NCI-H510A (cell line): Measurements from ENCODE around the gene CCDC74A.
"Not testable (repeated sequence)": the region's sequence is repeated elsewhere in the genome, so short reads cannot be mapped to it uniquely, and the experiment has no call there.

ENCODE experiments used
- DNase-seq: peaks from one replicate; lab custom pipeline; 2025; lab: John Stamatoyannopoulos, UW

The CCDC74A gene

DNA sequence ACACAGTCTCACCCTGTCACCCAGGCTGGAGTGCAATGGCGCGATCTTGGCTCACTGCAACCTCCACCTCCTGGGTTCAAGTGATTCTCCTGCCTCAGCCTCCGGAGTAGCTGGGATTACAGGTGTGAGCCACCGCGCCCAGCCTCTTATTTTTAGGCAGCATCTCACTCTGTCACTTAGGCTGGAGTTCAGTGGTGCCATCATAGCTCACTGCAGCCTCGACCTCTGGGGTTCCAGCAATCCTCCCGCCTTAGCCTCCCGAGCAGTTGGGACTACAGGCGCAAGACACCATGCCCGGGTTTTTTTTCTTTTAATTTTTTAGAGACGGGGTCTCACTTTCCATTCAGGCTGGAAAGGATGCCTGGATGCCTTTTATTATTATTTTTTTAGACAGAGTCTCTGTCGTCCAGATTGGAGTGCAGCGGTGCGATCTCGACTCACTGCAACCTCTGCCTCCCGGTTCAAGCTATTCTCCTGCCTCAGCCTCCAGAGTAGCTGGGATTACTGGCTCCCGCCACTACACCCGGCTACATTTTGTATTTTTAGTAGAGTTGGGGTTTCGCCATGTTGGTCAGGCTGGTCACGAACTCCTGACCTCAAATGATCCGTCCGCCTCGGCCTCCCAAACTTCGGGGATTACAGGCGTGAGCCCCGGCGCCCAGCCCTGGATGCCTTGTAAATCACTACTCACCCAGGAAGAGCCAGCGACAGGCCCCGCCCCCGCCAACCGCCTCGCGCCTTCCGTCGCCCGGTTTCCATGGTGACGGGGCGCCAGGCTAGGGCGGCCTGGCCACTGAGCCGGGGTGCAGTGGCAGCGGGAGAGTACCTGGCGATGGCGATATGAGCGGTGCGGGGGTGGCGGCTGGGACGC is at the start of gene CCDC74A:
Gene CCDC74A (plus strand): TSS at position 758 of the 871 bp plus-strand sequence. CDS start 83 bp downstream, at position 841.
- peak; percentile 58 for DNase-seq

DNA sequence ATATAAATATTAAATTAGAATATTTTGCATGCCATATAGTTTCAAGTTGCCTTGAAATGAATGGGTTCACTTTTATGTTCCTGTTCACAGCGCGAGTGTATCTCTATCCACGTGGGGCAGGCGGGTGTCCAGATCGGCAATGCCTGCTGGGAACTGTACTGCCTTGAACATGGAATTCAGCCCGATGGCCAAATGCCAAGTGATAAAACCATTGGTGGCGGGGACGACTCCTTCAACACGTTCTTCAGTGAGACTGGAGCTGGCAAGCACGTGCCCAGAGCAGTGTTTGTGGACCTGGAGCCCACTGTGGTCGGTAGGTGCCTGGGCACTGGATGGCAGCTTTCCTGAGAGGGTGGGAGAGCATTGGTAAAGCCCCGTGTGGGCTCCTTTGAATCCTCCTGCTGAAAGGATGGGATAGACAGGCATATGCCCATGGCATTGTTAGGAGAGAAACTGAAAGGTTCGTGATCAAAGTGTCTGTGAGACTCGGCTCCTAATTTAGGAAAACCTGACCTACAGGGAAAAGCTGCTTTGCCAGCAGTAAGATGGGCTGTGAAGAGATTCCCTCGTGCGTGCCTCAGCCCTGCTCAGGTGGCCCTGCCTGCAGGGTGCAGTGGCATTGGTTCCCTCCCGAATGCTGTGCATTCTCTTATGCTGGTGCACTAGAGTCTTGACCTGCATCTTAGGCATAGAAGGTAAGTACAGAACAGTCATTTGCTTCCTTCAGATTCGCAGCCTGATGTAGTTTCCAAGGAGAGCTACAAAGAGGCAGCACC is 49.4 kb upstream of the CCDC74A start:
- DNase-seq: not testable (repeated sequence)

DNA sequence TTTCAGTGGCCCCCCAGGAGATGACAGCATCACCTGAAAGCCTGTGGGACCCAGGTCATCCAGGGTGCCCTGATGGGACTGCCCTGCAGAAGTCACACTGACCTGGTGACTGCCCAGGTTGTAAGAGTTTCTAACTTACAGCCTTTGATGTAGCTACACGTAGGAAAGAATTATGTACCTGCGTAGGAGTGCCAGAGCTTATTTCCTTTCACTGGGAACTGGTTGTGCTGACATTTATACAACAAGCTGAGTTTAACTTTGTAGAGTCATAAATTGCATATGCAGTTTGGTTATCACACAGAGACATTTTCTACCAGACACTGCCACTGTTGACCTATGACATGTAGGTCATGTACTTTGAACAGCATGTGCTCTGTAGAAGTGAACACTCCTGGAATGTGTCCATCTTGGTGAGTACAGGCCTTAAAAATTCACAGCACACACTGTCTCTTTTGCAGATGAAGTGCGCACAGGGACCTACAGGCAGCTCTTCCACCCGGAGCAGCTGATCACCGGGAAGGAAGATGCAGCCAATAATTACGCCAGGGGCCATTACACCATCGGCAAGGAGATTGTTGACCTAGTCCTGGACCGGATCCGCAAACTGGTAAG is 48.7 kb upstream of the CCDC74A start:
- not testable (repeated sequence) for DNase-seq

DNA sequence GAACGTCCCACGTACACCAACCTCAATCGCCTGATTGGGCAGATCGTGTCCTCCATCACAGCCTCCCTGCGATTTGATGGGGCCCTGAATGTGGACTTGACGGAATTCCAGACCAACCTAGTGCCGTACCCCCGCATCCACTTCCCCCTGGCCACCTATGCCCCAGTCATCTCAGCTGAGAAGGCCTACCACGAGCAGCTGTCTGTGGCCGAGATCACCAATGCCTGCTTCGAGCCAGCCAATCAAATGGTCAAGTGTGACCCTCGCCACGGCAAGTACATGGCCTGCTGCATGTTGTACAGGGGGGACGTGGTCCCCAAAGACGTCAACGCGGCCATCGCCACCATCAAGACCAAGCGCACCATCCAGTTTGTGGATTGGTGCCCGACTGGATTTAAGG is 47.3 kb upstream of the CCDC74A start:
- not testable (repeated sequence) for DNase-seq

DNA sequence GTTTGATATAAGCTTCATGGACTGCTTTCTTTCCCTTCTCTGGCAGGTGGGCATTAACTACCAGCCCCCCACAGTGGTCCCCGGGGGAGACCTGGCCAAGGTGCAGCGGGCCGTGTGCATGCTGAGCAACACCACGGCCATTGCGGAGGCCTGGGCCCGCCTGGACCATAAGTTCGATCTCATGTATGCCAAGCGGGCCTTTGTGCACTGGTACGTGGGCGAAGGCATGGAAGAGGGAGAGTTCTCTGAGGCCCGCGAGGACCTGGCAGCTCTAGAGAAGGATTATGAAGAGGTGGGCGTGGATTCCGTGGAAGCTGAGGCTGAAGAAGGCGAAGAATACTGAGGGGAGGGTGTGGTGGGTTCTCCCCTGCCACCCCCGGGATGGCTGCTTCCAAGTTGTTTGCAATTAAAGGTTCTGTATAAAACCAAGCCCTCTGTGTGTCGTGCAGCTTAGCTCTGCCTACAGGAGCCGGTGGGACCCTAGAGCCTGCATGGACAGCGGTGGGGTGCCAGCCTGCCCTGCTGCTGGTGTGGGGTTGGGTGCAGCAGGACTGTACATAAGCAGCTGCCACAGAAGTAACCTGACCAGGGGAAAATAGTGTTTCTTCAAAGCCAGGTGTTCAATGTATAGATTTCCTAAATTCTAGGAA is 45.1 kb upstream of the CCDC74A start:
- not testable (repeated sequence) for DNase-seq

GRCh38 chr2:131483981-131484820 is 43.5 kb upstream of the CCDC74A start:
- DNase-seq: not testable (repeated sequence)

DNA sequence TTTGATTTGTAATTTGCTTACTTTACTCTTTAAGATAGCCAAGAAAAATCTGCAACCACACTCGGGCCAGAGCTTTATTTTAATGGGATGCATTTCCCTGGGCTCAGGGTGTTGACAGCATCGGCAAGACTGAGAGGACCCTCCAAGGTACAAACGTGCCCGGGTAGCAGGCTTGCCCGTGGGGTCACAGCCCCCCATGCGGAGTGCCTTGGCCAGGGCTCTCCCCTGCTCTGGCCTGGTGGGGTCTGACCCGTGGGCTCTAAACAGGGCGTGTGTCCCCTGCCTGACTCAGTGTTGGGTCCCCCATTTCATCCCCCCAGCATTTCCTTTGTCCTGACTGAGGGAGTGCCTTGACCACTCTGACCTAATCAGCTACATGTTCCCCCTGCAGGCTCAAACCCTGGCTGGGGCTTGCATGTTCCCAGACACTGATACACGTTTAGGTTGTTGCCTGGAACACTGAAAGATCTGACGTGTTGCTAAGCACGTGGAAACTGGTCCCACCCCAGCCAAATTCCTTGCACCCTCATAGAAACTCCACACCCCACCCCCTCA is 42.7 kb upstream of the CCDC74A start:
- not testable (repeated sequence) for DNase-seq

DNA sequence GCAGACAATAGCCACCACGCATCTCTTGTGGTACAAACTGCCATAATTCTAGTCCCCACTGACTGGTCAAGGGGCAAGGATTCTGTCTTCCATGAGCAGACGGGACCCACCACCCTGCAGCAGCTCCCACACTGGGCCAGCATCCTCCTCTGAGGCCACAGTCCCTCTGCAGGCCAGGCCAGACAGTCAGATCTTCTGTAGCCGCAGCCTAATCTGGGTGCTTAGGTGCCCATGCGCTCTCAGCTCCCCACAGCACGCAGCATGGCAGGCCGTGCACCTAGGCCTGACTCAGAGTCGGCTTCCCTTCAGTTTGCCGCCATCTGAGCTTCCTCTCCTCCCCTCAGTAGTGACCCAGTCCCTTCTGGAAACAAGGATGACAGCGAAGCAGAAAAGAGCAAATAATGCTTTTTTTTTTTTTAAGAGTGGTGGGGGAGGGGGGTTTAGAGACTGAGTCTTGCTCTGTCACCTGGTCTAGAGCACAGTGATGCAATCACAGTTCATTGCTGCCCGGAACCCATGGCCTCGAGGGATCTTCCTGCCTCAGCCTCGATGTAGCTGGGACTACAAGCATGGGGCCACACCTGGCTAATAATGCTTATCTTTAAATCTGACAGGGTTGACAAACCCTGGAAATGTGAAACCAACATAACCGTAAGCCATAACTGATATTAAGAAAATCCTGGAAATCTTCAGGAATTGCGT is 41.3 kb upstream of the CCDC74A start:
- DNase-seq: not testable (repeated sequence)

- no peak for DNase-seq
Measured at GRCh38 chr2:131488306-131489205, 39.1 kb upstream of the CCDC74A start.

- DNase-seq: not testable (repeated sequence)
Measured at GRCh38 chr2:131490616-131491468, 36.8 kb upstream of the CCDC74A start.

DNA sequence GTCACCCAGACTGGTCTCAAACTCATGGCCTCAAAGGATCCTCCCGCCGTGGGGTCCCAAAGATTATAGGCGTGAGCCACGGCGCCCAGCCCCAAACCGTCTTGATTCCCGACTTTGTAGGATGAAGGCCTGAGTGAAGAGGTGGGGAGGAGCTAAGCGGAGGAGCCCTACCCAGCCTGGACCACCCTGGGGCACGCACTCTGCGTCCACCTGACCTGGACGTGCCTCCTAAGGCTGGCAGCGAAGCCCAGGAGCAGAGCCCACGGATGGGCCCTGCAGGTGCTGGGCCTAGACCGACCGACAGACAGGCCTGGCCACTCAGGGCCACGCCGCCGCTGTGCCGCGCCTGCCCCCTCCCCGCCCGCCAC is 36.2 kb upstream of the CCDC74A start:
- DNase-seq: not testable (repeated sequence)

DNA sequence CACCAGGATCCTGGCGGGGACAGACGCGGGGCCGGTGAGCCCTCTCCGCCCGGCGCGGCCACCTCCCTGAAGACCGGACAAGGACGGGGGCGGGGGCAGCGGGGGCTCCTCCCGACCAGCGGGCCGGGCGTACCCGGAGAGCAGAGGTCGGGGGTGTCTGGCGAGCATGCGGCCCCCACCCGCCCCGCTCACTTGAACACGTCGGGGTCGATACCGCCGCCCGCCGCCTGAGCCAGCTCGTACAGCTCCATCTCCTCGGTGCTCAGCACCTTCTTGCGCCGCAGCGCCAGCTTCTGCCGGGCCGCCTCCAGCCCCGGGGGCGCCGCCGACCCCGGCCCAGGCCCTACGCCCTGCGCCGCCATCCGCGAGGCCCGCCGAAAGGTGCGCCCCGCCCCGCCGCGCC is 35.7 kb upstream of the CCDC74A start, which contains the start of gene MZT2A:
Gene MZT2A (minus strand): TSS at position 383 of the 403 bp plus-strand sequence. CDS start 21 bp downstream, at position 362.
- not testable (repeated sequence) for DNase-seq

DNA sequence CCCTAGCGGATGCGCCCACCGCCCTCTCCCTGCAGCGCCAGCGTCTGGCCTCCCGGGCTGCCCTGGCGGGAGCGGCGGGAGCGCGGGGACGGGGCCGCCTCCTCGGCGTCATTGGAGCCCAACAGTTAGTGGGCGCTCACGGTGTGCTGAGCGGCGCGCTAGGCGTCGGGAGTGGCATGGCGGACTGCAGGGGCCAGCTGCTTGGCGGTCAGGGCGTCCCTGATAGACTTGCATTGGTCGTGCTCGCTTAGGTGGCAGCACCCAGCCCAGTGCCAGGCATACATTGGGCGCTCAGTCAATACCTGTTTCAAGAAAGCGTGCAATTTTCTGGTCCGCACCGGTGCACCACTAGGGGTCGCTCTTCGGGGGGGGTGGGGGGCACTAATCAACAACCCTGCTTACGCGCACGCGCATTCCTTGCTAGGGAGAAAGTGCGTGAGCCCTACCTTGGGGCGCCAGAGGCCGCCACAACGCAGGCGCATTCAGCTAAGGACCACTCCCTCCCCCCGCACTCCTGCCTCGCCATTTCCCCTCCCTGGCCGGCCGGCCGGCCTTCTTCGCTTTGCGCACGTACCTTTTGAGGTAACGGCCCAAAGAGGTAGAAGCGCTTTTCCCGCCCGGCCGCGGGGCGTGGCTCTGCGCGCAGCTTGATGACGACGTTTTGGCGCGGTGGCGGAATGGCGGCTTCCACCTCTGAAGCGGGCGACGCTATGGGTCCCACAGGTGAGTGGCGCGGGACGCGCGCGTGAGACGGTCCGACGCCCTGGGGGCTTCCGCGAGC is 35.1 kb upstream of the CCDC74A start:
- peak; percentile 96 for DNase-seq

GRCh38 chr2:131493199-131493968 is 34.3 kb upstream of the CCDC74A start:
- no peak for DNase-seq

DNA sequence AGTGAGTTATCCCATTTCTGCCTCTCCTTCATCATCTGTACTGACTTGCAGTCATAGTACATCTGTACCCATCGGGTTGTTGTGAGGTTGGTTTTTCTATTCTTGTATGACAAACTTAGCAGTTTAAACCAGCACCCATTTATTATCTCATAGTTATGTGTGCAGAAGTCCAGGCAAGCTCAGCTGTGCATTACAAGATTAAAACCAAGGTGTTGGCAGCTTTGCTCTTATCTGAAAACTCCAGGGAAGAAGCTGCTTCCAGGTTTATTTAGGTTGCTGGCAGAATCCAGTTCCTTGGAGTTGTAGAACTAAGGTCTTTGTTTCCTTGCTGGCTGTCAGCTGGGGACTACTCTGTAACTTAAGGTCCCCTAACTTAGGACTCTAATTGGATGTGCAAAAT is 32.2 kb upstream of the CCDC74A start:
- not testable (repeated sequence) for DNase-seq

DNA sequence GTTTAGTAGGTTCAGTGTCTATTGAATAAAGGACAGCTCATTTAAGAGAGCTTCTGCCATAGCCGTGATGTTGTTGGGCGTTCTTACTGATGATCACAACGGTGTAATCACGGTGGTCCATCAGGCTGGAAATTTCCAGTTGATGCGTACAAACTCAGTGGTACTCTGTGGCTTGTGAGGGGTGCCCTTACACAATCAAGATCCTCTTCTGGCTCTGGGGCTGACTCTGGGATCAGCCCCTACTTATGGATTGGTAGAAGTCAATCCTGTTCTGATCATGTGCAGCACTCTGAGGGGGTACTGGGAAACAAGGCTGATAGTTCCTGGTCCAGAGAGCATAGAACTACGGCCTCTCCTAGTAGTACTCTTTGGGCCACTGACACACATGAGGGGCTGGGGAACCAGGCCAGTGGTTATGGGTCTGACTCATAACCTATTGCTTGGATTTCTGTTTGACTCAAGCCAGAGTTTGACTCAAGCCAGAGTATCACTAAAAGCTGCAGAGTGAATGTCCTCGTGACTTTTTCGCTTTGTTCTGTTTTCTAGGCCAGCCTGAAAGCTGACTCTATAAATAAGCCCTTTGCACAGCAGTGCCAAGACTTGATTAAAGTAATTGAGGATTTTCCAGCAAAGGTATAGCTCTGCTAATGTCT is 29.2 kb upstream of the CCDC74A start:
- DNase-seq: not testable (repeated sequence)
